GM18517 (cell line): Measurements from ENCODE around the gene CKM.
A peak's percentile ranks its signal among the peaks of the same experiment; 100 is the strongest.

ENCODE experiments used
- ATAC-seq: cut with Tn5 transposase; IDR thresholded peaks from one replicate; pipeline ENCODE4 v1.9.1; 2021; ENCODE audit warnings: mild to moderate bottlenecking, moderate library complexity; ENCODE audit not compliant: unreplicated experiment

CKM gene

DNA sequence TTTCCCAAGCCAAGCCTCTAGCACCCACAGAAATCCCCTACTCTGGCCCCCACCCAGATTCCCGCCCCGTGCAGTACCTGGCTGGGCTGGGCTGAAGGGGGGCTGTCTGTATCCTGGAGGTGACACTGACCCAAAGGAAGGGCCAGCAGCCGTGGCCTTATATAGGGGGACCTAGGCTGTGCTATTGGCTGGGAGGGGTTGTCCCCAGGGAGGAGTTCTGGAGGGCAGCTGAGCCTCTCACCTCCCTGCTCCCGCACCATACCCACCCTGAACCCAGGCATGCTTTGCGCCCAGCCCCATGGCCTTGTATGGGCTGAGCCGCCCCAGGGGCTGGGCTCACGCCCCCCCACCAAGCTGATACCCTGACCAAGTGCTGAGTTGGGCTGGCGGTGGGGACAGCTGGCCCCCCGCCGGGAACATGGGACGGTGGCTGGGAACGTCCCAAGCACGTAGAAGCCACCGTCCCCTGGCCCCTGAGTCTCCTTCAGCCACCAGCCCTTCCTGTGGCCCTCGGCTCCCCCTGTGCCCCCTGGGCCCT, at the start of gene CKM:
CKM (minus strand) TSS at position 132 of the 538 bp plus-strand sequence. CDS start 3,162 bp downstream, outside the sequence.
- no peak for ATAC-seq

DNA sequence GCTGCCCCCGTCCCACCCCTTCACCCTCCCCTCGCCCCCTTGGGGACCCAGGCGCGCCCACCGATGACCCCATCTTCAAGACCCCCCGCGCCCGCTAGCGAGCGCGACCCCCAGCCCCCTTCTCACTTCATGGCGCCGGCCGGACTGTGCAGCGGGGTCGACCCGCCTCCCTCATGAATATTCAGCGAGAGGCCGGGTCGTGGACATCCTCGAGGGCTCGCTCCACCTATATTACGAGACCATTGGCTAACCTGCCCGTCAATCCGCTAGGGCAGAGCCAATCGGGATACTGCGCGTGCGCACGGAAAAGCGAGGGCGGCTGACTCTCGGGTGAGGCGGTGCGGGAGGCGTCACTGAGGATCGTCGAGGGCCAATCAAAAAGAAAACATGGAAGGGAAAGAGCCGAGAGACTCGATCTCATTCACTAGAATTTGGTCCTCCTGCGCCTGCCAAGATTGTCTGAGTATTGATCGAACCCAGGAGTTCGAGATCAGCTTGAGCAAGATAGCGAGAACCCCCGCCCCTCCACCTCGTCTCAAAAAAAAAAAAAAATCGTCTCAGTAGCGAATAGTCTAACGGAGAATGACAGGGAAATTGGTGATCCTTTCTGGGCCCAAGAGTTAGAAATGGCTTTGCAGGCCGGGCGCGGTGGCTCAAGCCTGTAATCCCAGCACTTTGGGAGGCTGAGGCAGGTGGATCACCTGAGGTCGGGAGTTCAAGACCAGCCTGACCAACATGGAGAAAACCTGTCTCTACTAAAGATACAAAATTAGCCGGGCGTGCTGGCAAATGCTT, 47.9 kb upstream of the CKM start, which contains the start of gene ERCC2:
ERCC2 (minus strand) TSS at position 164 of the 795 bp plus-strand sequence; CDS start at position 131, 33 bp downstream.
- peak; percentile 89 for ATAC-seq

DNA sequence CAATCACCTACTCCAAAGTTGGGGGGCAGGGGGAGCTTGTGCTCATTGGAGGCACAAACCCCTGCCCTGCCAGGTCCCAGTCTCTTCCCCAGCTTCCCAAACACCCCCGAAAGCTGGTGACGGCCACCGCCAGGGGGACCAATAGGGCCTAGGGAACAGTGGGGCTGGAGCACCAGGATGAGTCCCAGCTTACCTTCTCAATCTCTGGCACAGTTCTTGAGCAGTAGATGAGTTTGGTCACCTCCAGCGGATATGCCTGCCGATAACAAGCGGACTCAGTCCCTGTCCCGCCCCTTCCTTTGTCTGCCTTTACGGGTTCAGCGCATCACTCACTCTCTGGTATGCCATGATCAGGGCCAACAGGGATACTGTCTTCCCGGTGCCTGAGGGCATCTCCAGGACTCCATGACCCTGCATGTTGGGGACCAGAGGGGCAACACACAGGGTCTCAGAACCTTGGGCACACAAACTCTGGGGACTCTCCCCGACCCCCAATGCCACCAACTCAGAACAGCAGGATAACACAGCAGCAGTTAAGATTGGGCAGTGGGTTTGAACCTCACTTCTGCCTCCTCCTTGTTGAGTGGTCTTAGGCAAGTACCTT, 46.2 kb upstream of the CKM start:
- ATAC-seq = no peak

DNA sequence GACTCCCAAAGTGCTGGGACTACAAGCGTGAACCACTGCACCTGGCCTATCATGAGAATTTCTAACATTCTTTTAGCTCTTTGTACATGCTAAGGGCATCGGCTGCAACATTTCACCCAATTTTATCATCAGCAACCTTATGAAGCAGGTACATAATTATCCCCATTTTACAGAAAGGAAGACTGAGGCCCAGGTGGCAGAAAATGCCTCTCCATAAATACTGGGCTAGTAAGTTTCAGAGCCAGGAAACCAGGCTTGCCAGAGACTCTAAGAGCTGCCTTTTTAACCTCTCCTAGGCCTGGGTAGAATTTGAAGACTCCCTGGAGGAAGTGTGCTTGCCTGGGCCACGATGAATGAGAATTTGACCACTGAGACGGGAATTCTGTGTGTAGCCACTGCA, 45.5 kb upstream of the CKM start:
- ATAC-seq = no peak

DNA sequence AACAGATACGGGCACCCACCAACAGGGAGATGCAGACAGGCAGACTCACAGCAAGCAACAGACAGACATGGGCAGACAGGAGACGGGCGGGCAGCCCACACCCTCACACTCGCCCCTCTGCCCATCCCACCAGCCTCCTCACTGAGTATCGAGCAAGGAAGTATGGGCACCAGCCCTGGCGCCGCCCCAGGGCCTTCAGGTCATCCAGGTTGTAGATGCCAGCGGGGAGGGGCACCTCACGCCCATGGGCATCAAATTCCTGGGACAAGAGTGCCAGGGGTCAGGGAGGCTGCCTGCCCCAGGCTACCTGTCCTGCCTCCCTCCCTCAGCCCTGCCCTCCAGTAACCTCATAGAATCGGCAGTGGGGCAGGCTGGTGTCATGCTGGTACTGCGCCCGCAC, 42.0 kb upstream of the CKM start:
- ATAC-seq = no peak

DNA sequence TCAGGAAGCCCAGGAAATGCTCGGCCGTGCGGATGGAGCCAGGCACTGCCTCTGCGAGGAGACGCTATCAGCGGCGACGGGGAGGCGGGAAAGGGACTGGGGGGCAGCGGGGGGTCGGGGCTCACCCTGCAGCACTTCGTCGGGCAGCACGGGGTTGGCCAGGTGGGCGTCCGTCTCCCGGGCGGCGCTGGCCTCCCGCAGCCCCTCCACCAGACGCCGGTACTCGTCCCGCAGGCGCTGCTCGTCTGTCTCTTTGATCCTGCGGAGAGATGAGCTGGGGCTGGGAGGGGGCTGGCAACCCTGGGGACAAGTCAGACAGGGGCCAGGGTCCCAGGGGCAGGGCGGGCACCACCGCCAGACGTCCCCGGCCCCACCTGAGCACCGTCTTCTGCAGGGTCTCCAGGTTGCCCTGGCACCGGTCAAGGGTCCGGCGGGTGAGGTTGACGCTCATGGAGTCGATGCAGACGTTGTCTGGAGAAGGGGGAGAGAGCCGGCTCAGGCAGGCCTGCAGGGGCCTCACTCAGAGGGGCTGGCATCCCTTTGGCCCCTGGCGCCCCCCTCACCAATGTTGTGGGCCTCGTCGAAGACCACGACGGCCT, 41.3 kb upstream of the CKM start:
- no peak for ATAC-seq

DNA sequence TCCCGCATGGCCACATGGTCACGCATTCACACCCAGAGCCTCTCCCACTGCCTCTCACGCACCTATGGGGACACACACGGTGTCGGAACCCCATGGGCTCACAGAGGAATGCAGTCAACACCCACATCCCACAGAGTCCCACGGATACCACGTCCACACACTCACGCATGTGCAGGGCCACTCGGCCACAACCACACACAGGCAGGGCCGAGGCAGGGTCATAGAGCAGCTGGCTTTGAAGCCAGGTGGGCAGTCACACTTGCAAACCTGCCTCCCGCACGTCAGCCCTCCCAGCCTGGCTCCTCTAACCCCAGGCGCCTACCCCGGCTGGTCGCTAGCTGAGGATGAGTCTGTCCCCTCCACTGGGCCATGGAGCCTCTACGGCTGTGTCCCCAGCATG, 39.6 kb upstream of the CKM start:
- ATAC-seq = no peak

DNA sequence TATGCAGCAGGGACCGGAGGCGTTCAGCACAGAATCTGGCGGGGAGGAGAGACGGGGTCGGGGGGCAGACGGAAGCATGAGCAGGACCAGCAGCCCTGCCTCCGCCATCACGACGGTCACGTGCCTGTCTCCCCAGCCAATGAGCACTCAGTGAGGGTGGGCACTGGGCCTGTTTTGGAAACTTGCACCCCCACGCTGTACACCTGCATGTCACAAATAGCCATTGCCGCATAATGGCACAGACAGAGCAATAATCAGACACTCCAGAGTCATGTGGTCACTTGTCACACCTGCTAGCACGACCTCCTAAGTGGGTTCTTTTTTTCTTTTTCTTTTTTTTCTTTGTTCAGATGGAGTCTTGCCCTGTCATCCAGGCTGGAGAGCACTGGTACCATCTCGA, 38.9 kb upstream of the CKM start:
- no peak for ATAC-seq

DNA sequence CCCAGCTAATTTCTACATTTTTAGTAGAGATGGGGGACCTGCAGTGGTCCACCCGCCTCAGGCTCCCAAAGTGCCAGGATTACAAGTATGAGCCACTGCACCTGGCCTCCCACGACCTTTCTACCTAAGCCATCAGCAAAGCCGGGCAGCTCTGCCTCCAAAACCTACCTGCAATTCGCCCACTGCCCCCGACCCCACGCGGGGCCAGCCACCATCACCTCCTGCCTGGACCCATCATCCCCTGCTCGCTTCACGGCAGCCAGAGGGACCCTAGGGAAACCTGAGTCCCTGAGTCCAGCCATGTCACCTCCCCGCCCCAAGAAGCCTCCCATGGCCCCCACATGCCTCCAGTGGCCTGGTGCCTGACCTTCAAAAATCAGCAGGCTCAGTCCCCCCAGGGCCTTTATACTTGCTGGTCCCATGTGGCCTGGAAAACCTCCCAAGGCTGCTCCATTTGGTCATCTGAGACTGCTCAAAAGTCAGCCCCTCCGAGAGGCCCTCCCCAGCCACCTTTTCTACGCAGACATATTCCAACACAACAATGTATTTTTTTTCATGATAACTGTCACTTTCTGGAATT, 35.6 kb upstream of the CKM start:
- no peak for ATAC-seq

DNA sequence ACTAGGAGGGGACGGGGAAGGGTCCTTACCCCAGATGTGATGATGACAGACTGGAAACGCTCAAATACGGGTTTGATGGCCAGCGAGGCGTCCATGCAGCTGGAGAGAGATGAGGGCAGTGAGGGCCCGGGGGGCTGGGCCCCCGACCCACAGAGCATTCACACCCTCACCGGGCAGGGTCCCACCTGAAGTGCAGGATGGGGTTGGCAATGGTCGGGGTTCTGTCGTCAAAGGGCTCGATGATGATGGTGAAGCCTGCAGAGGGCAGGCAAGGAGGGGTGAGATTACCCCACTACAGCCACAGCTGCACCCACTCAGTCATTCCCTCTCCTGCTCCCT, 34.7 kb upstream of the CKM start:
- no peak for ATAC-seq

DNA sequence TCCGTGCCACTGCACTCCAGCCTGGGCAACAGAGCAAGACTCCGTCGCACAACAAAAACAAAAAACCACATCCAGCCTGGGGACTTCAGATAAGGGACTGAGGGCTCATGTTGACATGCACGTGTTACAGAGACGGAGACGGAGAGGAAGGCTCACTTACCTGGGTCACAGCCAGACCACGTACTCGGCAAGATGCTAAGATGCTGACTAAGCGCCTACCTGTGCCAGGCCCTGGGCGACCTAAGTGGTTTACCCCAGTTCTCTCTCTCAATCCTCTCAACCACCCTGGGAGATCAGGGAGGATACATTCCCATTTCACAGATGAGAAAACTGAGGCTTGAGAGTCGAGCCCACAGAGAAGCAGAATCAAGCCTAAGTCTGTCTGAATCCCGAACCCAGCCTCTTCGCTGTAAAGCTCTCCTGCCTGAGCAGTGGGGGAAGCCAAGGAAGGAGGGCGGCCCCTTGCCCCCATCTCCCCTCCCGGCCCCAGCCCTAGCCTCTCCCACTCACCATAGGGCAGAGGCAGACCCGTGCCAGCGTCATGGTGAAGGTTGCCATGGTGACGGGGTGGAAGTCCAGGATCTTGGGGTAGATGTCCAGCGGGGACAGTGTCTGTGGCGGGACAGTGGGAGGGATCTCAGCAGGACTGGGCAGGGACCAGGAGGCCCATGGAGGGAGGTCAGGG, 34.2 kb upstream of the CKM start:
- ATAC-seq = no peak

DNA sequence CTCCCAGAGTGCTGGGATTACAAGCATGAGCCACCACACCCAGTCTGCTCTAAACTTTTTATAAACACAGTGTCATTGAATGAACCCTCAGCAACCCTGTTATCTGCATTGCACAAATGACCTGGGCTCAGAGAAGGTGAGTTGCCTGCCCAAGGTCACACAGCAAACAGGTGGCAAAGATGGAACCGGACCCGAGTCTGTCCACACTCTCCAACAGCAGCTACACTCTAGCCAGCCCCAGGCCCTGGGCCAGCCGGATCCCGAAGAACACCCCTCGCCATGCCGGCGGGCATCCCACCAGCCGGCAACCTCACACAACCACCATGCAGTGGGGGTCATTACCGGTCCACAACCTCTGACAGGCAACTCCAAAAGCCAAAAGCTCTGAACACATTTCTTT, 33.2 kb upstream of the CKM start:
- no peak for ATAC-seq

DNA sequence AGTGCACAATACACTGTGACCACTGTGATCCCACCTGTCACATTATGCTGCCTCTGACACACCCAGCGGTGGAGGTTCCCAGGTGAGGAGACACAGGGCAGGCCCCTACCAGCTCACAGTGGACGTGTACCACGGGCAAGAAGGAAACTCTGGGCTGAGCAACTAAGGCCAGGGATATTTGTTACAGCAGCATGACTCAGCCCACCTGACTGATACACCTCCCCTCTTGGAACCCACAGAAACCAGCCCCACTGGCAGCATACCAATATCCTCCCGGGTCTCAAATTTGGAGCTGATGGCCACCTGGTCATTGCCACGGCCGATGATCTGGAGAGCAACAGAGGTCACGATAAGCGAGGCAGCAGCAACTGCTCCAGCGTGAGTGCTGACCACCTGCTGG, 32.7 kb upstream of the CKM start:
- no peak for ATAC-seq

DNA sequence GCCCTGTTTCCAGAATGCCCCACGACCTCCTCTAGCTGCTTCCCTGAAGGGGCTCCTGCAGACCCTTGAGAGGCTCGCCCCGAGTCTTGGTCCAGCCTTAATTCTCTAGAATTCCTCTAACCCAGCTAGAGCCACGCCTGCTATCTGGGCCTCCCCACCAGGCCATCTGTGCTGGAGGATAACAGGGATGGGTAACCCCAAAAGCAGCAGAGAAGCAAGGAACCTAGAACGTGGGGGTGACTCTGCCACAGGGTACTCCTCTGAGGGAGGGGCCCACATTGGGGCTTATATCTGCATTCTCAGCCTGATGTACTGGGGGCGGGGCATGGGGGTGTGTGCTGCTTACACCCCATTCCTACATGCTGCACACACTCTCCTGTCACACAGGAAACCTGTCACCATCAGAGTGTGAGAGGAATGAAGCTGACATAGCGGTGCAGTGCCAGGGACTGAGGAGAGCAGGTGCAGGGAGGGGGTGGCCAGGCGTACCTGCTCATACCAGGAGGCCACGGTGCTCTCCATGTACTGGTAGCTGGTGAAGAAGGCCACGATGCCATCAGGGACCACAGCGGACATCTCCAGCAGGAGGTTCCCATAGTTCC, 31.7 kb upstream of the CKM start:
- no peak for ATAC-seq

DNA sequence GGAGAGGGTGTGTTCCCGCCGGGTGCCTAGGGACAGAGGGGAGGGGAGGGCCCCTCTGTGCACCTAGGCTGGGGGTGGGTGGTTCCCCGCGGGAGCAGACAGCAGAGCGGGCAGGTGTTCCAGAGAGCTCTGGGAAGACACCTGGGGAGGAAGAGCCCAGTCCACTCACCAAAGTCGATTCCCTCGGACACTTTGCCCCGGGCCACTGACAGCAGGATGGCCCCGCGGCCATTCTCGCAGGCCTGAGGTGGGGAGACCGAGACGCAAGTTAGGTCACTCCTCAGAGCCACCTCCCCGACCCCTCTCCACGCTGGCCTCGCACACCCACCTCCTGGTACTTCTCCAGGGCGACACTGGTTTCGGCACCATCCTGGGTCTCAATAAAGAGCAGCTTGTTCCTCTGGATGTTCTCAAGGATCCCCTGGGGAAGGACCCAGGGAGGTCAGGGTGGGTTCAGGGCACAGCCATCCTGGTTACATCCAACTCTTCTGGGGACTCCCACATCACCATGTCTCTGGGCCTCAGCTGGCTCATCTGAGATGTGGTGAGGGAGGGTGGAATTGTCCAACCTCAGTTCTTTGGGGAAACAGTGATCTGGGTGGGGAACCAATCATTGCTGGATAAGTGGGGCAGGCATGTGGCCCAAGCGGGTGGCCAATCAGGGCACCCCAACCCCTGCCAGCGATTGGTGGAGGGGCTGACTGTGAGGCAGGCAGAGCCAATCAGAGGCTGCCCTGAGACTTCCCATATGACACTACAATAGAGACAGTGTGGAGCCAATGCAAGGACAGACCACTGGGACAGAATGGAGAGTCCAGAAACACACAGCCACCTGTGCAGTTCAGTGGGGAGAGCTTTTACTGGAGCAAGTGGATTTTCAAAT, 30.5 kb upstream of the CKM start:
- no peak for ATAC-seq

DNA sequence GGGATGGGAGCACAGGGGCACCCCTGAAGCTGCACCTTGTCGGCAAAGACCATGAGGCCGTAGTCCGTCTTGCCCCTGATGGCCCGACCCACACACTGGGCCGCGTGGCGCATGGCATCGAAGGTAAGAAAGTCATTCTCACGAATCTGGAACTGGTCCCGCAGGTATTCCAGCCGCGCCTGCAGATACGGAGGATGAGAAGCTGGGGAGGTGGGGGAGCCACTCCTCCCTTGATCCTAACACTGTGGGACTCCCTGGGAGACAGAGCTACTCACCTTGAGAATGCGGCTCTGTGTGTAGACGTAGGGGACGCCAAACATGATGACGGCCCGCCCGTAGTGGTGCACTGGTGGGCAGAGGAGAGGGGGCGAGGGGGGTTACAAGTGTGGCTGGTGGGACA, 29.8 kb upstream of the CKM start:
- no peak for ATAC-seq

DNA sequence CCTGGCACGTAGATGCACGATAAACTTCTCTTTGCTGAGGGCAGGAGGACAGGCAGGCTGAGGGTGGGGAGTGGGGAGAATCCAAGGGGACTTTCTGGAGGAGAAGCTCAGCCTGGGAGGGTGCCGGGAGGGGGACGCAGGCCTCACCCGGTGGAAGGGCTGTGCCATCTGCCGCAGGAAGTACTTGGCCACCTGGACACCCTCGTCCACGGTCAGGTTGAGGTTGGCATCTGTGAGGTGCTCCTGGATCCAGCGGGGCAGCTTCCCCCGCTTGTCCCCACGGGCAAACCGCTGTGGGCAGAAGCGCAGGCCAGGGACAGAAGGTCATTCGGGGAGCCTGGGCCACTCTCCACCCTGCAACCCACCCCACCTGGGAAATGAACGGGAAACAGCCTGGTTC, 29.4 kb upstream of the CKM start:
- no peak for ATAC-seq

DNA sequence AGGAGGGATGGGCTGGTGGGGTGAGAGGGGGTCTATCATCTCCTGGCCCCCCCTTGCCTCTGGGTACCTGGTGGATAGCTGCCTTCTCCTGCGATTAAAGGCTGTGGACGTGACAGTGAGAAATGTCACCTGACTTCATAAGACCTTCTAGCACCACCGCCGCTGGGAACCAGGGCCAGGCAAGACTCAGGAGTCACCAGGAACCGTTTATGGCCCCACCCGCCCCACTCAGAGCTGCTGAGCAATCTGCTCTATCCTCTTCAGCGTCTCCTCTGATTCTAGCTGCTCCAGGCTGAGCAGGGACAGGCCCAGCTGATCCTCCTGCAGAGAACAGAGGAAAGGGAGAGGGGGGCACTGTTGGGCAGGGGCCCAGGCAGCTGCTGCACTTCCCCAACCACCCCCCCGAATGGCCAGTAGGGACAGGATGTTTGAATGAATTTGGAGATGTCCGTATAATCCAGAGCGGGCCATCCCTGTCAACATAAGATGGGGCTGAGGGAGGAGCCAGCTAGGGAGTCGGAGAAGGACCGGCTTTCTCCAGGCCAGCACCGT, 28.8 kb upstream of the CKM start:
- no peak for ATAC-seq

DNA sequence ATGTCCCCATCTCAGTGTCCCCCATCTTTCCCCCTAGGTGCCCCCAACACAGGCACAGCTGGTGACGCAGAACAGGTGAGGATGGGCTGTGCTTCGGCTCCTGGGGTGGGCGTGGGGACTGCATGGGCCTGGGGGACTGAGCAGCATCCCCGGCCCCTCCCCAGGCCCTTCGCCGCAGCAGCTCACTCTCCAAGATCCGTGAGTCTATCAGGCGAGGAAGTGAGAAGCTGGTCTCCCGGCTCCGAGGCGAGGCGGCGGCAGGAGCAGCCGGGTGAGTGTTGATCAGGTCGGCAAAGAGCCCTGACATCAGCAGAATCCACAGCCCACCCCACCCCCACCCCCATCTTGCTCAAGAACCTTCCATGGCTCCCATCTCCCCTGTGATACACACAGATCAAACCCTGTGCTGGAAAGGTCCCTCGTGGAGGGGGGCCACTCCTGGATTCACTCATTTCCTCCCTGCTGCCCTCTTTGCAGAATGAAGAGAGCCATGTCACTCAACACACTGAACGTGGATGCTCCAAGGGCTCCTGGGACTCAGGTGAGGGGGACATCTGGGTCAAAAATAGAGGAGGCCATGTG, 27.9 kb upstream of the CKM start:
- no peak for ATAC-seq
